ENCODE data around the gene CD177. TPM values are rescaled to one million over a fixed set of nuclear protein-coding genes. Genes with fewer than 3 reads are reported as not detected.

Gene CD177
- total RNA-seq, 1 experiment from 2014 or later: 2.0 TPM

DNA sequence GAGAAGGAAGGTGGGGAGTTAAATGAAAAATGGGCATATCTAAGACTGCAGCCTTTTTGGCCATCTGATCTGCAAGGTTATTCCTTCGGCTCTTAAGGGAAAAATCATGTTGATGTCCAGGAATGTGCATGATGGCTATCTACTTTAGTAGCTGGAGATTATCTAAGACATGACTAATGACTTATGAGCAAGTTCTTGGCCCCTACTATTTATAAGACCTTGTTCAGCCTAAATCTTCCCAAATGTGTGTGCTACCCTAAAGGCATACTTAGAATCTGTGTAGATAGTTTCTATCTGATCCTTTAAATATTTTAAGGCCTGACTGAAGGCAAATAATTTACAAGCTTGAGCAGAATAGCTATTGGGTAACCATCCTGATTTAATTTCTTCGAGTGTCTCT is 41.8 kb upstream of the CD177 start:
- peaks cover 15% of the 10 kb centered on the region for H3K4me1 Mint-ChIP-seq
- TF ChIP-seq, protein P1, sequence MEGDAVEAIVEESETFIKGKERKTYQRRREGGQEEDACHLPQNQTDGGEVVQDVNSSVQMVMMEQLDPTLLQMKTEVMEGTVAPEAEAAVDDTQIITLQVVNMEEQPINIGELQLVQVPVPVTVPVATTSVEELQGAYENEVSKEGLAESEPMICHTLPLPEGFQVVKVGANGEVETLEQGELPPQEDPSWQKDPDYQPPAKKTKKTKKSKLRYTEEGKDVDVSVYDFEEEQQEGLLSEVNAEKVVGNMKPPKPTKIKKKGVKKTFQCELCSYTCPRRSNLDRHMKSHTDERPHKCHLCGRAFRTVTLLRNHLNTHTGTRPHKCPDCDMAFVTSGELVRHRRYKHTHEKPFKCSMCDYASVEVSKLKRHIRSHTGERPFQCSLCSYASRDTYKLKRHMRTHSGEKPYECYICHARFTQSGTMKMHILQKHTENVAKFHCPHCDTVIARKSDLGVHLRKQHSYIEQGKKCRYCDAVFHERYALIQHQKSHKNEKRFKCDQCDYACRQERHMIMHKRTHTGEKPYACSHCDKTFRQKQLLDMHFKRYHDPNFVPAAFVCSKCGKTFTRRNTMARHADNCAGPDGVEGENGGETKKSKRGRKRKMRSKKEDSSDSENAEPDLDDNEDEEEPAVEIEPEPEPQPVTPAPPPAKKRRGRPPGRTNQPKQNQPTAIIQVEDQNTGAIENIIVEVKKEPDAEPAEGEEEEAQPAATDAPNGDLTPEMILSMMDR (IDR thresholded peaks at IDR 0.05): no peak
- TF ChIP-seq, protein P2, sequence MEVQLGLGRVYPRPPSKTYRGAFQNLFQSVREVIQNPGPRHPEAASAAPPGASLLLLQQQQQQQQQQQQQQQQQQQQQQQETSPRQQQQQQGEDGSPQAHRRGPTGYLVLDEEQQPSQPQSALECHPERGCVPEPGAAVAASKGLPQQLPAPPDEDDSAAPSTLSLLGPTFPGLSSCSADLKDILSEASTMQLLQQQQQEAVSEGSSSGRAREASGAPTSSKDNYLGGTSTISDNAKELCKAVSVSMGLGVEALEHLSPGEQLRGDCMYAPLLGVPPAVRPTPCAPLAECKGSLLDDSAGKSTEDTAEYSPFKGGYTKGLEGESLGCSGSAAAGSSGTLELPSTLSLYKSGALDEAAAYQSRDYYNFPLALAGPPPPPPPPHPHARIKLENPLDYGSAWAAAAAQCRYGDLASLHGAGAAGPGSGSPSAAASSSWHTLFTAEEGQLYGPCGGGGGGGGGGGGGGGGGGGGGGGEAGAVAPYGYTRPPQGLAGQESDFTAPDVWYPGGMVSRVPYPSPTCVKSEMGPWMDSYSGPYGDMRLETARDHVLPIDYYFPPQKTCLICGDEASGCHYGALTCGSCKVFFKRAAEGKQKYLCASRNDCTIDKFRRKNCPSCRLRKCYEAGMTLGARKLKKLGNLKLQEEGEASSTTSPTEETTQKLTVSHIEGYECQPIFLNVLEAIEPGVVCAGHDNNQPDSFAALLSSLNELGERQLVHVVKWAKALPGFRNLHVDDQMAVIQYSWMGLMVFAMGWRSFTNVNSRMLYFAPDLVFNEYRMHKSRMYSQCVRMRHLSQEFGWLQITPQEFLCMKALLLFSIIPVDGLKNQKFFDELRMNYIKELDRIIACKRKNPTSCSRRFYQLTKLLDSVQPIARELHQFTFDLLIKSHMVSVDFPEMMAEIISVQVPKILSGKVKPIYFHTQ (CRISPR knock-in tag; IDR thresholded peaks at IDR 0.05): no peak
- TF ChIP-seq, protein P3, sequence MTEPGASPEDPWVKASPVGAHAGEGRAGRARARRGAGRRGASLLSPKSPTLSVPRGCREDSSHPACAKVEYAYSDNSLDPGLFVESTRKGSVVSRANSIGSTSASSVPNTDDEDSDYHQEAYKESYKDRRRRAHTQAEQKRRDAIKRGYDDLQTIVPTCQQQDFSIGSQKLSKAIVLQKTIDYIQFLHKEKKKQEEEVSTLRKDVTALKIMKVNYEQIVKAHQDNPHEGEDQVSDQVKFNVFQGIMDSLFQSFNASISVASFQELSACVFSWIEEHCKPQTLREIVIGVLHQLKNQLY (CRISPR knock-in tag; IDR thresholded peaks at IDR 0.05): no peak
- TF ChIP-seq, protein P4, sequence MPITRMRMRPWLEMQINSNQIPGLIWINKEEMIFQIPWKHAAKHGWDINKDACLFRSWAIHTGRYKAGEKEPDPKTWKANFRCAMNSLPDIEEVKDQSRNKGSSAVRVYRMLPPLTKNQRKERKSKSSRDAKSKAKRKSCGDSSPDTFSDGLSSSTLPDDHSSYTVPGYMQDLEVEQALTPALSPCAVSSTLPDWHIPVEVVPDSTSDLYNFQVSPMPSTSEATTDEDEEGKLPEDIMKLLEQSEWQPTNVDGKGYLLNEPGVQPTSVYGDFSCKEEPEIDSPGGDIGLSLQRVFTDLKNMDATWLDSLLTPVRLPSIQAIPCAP (CRISPR knock-in tag; IDR thresholded peaks at IDR 0.05): no peak
- no peak for TF ChIP-seq ESRRA (CRISPR knock-in tag; IDR thresholded peaks at IDR 0.05; ENCODE audit: borderline replicate concordance)
- TF ChIP-seq CREM (CRISPR knock-in tag; IDR thresholded peaks at IDR 0.05): no peak
- no peak for TF ChIP-seq MXD4 (CRISPR knock-in tag; IDR thresholded peaks at IDR 0.05; ENCODE audit: borderline replicate concordance)
- TF ChIP-seq, protein P5, sequence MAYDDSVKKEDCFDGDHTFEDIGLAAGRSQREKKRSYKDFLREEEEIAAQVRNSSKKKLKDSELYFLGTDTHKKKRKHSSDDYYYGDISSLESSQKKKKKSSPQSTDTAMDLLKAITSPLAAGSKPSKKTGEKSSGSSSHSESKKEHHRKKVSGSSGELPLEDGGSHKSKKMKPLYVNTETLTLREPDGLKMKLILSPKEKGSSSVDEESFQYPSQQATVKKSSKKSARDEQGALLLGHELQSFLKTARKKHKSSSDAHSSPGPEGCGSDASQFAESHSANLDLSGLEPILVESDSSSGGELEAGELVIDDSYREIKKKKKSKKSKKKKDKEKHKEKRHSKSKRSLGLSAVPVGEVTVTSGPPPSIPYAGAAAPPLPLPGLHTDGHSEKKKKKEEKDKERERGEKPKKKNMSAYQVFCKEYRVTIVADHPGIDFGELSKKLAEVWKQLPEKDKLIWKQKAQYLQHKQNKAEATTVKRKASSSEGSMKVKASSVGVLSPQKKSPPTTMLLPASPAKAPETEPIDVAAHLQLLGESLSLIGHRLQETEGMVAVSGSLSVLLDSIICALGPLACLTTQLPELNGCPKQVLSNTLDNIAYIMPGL (CRISPR knock-in tag; IDR thresholded peaks at IDR 0.05): no peak
- no peak for TF ChIP-seq RELA (CRISPR knock-in tag; IDR thresholded peaks at IDR 0.05; ENCODE audit: borderline replicate concordance)
- TF ChIP-seq SMAD4 (CRISPR knock-in tag; IDR thresholded peaks at IDR 0.05): no peak
- TF ChIP-seq ATF1 (CRISPR knock-in tag; IDR thresholded peaks at IDR 0.05): no peak
- TF ChIP-seq ZNF671 (CRISPR knock-in tag; IDR thresholded peaks at IDR 0.05): no peak
- TF ChIP-seq, protein P6, sequence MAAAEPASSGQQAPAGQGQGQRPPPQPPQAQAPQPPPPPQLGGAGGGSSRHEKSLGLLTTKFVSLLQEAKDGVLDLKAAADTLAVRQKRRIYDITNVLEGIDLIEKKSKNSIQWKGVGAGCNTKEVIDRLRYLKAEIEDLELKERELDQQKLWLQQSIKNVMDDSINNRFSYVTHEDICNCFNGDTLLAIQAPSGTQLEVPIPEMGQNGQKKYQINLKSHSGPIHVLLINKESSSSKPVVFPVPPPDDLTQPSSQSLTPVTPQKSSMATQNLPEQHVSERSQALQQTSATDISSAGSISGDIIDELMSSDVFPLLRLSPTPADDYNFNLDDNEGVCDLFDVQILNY (CRISPR knock-in tag; IDR thresholded peaks at IDR 0.05): no peak
- TF ChIP-seq, protein P7, sequence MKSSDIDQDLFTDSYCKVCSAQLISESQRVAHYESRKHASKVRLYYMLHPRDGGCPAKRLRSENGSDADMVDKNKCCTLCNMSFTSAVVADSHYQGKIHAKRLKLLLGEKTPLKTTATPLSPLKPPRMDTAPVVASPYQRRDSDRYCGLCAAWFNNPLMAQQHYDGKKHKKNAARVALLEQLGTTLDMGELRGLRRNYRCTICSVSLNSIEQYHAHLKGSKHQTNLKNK (CRISPR knock-in tag; IDR thresholded peaks at IDR 0.05): no peak
- TF ChIP-seq, protein P8, sequence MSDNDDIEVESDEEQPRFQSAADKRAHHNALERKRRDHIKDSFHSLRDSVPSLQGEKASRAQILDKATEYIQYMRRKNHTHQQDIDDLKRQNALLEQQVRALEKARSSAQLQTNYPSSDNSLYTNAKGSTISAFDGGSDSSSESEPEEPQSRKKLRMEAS (CRISPR knock-in tag; IDR thresholded peaks at IDR 0.05): no peak
- TF ChIP-seq, protein P9, sequence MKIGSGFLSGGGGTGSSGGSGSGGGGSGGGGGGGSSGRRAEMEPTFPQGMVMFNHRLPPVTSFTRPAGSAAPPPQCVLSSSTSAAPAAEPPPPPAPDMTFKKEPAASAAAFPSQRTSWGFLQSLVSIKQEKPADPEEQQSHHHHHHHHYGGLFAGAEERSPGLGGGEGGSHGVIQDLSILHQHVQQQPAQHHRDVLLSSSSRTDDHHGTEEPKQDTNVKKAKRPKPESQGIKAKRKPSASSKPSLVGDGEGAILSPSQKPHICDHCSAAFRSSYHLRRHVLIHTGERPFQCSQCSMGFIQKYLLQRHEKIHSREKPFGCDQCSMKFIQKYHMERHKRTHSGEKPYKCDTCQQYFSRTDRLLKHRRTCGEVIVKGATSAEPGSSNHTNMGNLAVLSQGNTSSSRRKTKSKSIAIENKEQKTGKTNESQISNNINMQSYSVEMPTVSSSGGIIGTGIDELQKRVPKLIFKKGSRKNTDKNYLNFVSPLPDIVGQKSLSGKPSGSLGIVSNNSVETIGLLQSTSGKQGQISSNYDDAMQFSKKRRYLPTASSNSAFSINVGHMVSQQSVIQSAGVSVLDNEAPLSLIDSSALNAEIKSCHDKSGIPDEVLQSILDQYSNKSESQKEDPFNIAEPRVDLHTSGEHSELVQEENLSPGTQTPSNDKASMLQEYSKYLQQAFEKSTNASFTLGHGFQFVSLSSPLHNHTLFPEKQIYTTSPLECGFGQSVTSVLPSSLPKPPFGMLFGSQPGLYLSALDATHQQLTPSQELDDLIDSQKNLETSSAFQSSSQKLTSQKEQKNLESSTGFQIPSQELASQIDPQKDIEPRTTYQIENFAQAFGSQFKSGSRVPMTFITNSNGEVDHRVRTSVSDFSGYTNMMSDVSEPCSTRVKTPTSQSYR (CRISPR knock-in tag; IDR thresholded peaks at IDR 0.05): no peak
- no peak for TF ChIP-seq NR3C1 (CRISPR knock-in tag; conservative IDR thresholded peaks at IDR 0.05; ENCODE audit: low read depth)
- TF ChIP-seq CREB1 (CRISPR knock-in tag; IDR thresholded peaks at IDR 0.05): no peak
- no peak for TF ChIP-seq FOXK1 (CRISPR knock-in tag; IDR thresholded peaks at IDR 0.05)
- H3K9me3 Mint-ChIP-seq: peaks cover 55% of the 10 kb centered on the region
- H3K4me3 Mint-ChIP-seq: no peak overlapping the region
- H3K27me3 Mint-ChIP-seq (ENCODE audit: low read depth): peaks cover 5% of the 10 kb centered on the region
- no peak for DNase-seq (ENCODE audit: low spot score)
- POLR2A ChIA-PET: no interaction called here
- no peak for ATAC-seq
- H3K36me3 Mint-ChIP-seq: peaks cover 2% of the 10 kb centered on the region; the same call in 1 of the 2 replicates
- no peak overlapping the region for H3K27ac Mint-ChIP-seq
- CTCF ChIA-PET: interaction anchor here (1.6 to 1.7 kb wide), 2 partner anchors 22 to 121 kb away, joined by 5 read pairs; no protein-coding TSS in a partner anchor
